GM12878 (cell line): ENCODE results near the gene GPR107. TPM values are rescaled to one million over a fixed set of nuclear protein-coding genes. Genes with fewer than 3 reads are reported as not detected.

ENCODE experiments used
- ATAC-seq: fragments of 200-7000 bp; cut with Tn5 transposase; 3 replicates; pipeline ENCODE4 v1.9.1; 2020; ENCODE audit warnings: mild to moderate bottlenecking, moderate library complexity
- BruUV-seq: library from RNA; stranded (reverse); fragments of 400-500 nt; replicated peaks from 2 replicates; lab custom pipeline; 2021; lab: Mats Ljungman, UMichigan
- CTCF ChIA-PET: fragments of 300-600 bp; sonication (Branson Sonifier 250); formaldehyde crosslinking; extraction: SDS; loops from one replicate; lab custom pipeline; 2021; ENCODE audit warnings: inconsistent platforms; lab: Yijun Ruan, JAX
- POLR2A ChIA-PET: fragments of 350-600 bp; formaldehyde crosslinking; extraction: SDS; loops from one replicate; lab custom pipeline; 2021; ENCODE audit warnings: inconsistent platforms; lab: Charles Lee
- RAD21 ChIA-PET: fragments of 300-600 bp; sonication (Branson Sonifier 250); formaldehyde crosslinking; loops from one replicate; lab custom pipeline; 2023; ENCODE audit warnings: antibody characterized with exemption; ENCODE audit not compliant: unreplicated experiment; lab: Charles Lee
- SMC1A ChIA-PET: fragments of 300-600 bp; sonication (Branson Sonifier 250); formaldehyde crosslinking; loops from one replicate; lab custom pipeline; 2023; ENCODE audit not compliant: unreplicated experiment, uncharacterized antibody; lab: Charles Lee
- DNase-seq: peaks from one replicate; pipeline ENCODE4 v3.0.0-alpha.2; 2011; ENCODE audit warnings: low read depth, low spot score
- FAIRE-seq: peaks from 3 replicates; lab custom pipeline; 2011; peaks lifted over from hg19 to GRCh38; lab: Jason Lieb, UNC
- H2AFZ ChIP-seq: 2 replicates; pipeline ENCODE4 v1.6.0; 2011; ENCODE audit warnings: low read depth, low read length, control low read depth; ENCODE audit not compliant: control insufficient read depth
- H3K27ac ChIP-seq: 2 replicates; pipeline ENCODE4 v1.5.1; 2011; ENCODE audit warnings: control low read depth; ENCODE audit not compliant: control insufficient read depth, insufficient read depth
- H3K27me3 ChIP-seq, 2 experiments: replicated peaks in 1 of 2; 2 replicates each; pipeline versions ENCODE4 v1.6.0 to v1.6.1; 2011; ENCODE audit warnings: low read length in 1 of 2; ENCODE audit not compliant: control insufficient read depth in 2 of 2, insufficient read depth in 2 of 2
- H3K36me3 ChIP-seq, 2 experiments: 2 replicates each; pipeline ENCODE4 v1.5.1; 2011; ENCODE audit warnings: low read length in 1 of 2; ENCODE audit not compliant: control insufficient read depth in 2 of 2, insufficient read depth in 2 of 2
- H3K4me1 ChIP-seq: 2 replicates; pipeline ENCODE4 v1.6.1; 2011; ENCODE audit warnings: mild to moderate bottlenecking, low read length, moderate library complexity, mixed read lengths; ENCODE audit not compliant: control insufficient read depth, insufficient read depth
- H3K4me2 ChIP-seq: 2 replicates; pipeline ENCODE4 v1.6.0; 2011; ENCODE audit warnings: control low read depth; ENCODE audit not compliant: control insufficient read depth, insufficient read depth
- H3K4me3 ChIP-seq: fragments of 200-600 bp; sonication (generic); 2 replicates; pipeline ENCODE4 v1.5.1; 2016
- H3K79me2 ChIP-seq: 2 replicates; pipeline ENCODE4 v1.6.0; 2011; ENCODE audit warnings: low read length; ENCODE audit not compliant: control insufficient read depth, insufficient read depth
- H3K9ac ChIP-seq: 2 replicates; pipeline ENCODE4 v1.8.0; 2011; ENCODE audit warnings: low read length, control low read depth, mixed read lengths; ENCODE audit not compliant: control insufficient read depth, insufficient read depth
- H3K9me3 ChIP-seq: replicated peaks from 3 replicates; pipeline ENCODE4 v1.5.1; 2011; ENCODE audit warnings: mild to moderate bottlenecking, low read length; ENCODE audit not compliant: control insufficient read depth, insufficient read depth
- H4K20me1 ChIP-seq: 2 replicates; pipeline ENCODE4 v1.6.0; 2011; ENCODE audit not compliant: control insufficient read depth, insufficient read depth
- CBX3 ChIP-seq: fragments of 200-600 bp; sonication (generic); IDR thresholded peaks from 2 replicates; pipeline ENCODE4 v1.6.1; 2016; ENCODE audit warnings: low read depth, borderline replicate concordance
- KLF5 ChIP-seq: fragments of 450-650 bp; IDR thresholded peaks from 2 replicates; pipeline ENCODE4 v1.6.1; 2014; ENCODE audit warnings: mild to moderate bottlenecking; ENCODE audit not compliant: partially characterized antibody
- NFYA ChIP-seq: IDR thresholded peaks from 2 replicates; pipeline ENCODE4 v1.6.1; 2011; ENCODE audit warnings: low read depth, mild to moderate bottlenecking, low read length, improper control_type of control experiment, borderline replicate concordance
- PML ChIP-seq: IDR thresholded peaks from 2 replicates; pipeline ENCODE4 v1.6.1; 2012; ENCODE audit warnings: low read length, inconsistent platforms
- RB1 ChIP-seq: fragments of 450-650 bp; formaldehyde crosslinking; IDR thresholded peaks from 2 replicates; pipeline ENCODE4 v1.6.1; 2017; ENCODE audit warnings: mild to moderate bottlenecking, borderline replicate concordance
- RFX5 ChIP-seq: IDR thresholded peaks from 2 replicates; pipeline ENCODE4 v1.6.1; 2011; ENCODE audit warnings: low read depth, low read length, improper control_type of control experiment
- SIX5 ChIP-seq: IDR thresholded peaks from 2 replicates; pipeline ENCODE4 v1.6.1; 2011; ENCODE audit warnings: mild to moderate bottlenecking, low read depth, low read length, moderate library complexity; ENCODE audit not compliant: severe bottlenecking
- ZNF384 ChIP-seq: IDR thresholded peaks from 2 replicates; pipeline ENCODE4 v1.6.1; 2012; ENCODE audit warnings: low read depth, mild to moderate bottlenecking, low read length, improper control_type of control experiment, borderline replicate concordance
- WGBS: methylation state at CpG from one replicate; pipeline ENCODE4 v1.1.6; 2016; ENCODE audit warnings: low lambda C conversion rate; ENCODE audit not compliant: insufficient replicate concordance, insufficient coverage; ENCODE audit errors: missing lambda C conversion rate; 5-methylcytosine and 5-hydroxymethylcytosine counted together
- in situ Hi-C: fragments of 300-500 bp; cut with MboI; formaldehyde crosslinking; loops from 9 replicates; pipeline ENCODE4 v1.14.3; 2018; ENCODE audit warnings: mixed read lengths
- intact Hi-C: fragments of 100-400 bp; cut with micrococcal nuclease; formaldehyde crosslinking; loops from one replicate; pipeline ENCODE4 v1.14.2; 2022; ENCODE audit not compliant: unreplicated experiment
- polyA plus RNA-seq, 11 experiments: library from polyadenylated mRNA; depleted of rRNA in 4 of 11; unstranded in 6 of 11; stranded (reverse) in 5 of 11; fragments of >200 nt; fragmentation: Nextera tagmentation in 4 of 11; fragmentation: Illumina TruSeq in 1 of 11; extraction: Ambion mirVana in 4 of 11; extraction: Trizol in 1 of 11; gene quantifications; 1 replicate in 1 of 11; 2 replicates in 10 of 11; pipeline versions ENCODE4 v1.2.1 to v1.2.3, GENCODE V29; 2011 to 2016; ENCODE audit warnings: inconsistent platforms in 2 of 11, missing spikeins in 2 of 11, low read depth in 1 of 11
- total RNA-seq, 4 experiments: library from RNA; depleted of rRNA in 3 of 4; stranded (reverse); fragments of >200 nt in 3 of 4; fragmentation: Illumina TruSeq in 1 of 4; extraction: Trizol in 1 of 4; gene quantifications; 2 replicates each; pipeline versions ENCODE4 v1.2.1 to v1.2.3, GENCODE V29; 2013 to 2021
- TF ChIP-seq, protein P1 (sequence below): fragments of 450-650 bp; formaldehyde crosslinking; IDR thresholded peaks from 2 replicates; pipeline ENCODE4 v1.4.0; 2022; ENCODE audit warnings: mild to moderate bottlenecking, moderate library complexity
- TF ChIP-seq, protein P2 (sequence below): IDR thresholded peaks from 2 replicates; pipeline ENCODE4 v1.6.1; 2012; ENCODE audit warnings: low read length, inconsistent platforms
- TF ChIP-seq, protein P3 (sequence below): fragments of 450-650 bp; IDR thresholded peaks from 2 replicates; pipeline ENCODE4 v1.6.1; 2016; ENCODE audit warnings: mild to moderate bottlenecking

Gene GPR107
- total and polyA plus RNA-seq, 10 of the 15 experiments (the other 5 are each of a cell fraction or from before 2014, with no cell fraction given) = 2.7 to 21.4 (median 10.6) TPM

DNA sequence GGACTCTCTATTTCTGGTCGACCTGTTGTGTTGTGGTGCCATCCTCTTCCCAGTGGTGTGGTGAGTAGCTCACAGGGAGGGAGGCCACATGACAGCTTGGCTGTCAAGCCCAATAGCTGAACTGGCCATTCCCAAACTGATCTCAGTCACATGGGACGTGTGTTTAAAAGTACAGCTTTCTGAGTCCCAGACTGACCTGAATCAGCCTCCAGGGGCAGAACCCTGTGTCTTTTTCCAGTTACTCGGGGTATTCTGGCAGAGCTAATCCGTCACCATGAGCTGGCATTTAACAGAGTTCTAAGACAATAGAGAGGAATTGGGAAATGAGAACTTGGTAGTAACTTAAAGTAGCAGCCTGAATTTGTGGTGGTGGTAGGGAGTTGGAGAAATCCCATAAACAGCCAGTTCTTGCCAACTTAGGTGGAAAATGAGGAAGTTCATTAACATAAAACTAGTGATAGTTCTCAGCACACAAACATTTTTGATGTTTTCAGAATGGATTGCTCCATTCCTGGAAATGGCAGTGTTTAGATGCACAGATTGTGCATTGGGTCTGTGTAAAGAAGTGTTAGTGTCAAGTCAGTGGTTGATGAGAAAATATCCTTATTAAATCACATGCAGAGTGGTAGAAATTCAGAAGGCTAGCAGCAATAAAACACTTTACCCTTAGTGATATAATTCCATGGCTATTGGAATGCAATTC, 50.9 kb downstream of the GPR107 start (continued):
- TF ChIP-seq, protein P1, sequence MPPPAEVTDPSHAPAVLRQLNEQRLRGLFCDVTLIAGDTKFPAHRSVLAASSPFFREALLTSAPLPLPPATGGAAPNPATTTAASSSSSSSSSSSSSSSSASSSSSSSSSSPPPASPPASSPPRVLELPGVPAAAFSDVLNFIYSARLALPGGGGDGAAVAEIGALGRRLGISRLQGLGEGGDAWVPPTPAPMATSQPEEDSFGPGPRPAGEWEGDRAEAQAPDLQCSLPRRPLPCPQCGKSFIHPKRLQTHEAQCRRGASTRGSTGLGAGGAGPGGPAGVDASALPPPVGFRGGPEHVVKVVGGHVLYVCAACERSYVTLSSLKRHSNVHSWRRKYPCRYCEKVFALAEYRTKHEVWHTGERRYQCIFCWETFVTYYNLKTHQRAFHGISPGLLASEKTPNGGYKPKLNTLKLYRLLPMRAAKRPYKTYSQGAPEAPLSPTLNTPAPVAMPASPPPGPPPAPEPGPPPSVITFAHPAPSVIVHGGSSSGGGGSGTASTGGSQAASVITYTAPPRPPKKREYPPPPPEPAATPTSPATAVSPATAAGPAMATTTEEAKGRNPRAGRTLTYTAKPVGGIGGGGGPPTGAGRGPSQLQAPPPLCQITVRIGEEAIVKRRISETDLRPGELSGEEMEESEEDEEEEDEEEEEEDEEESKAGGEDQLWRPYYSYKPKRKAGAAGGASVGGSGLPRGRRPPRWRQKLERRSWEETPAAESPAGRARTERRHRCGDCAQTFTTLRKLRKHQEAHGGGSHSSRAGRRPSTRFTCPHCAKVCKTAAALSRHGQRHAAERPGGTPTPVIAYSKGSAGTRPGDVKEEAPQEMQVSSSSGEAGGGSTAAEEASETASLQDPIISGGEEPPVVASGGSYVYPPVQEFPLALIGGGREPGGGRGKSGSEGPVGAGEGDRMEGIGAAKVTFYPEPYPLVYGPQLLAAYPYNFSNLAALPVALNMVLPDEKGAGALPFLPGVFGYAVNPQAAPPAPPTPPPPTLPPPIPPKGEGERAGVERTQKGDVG (CRISPR knock-in tag) = no peak
- TF ChIP-seq ZNF384 (no peak), SIX5 (no peak), NFYA (no peak)
- TF ChIP-seq, all 136 proteins: peak for 0

DNA sequence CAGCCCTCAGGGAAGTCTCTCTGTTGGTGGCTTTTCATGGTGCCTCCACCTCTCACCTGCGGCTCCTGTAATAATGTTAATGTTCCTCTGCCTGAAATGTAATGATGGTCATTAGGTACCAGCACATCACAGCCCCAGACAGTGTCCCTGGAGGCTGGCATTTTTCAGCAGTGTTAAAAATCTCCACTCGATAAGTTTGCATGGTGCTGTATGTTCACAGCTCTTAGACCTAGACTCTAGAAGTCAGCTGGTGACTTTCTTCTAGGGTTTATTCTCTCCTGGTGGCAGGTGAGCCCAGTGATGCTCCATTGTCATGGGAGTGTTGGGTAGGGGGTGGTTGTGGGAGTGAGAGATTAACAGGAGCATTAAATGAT, 53.1 kb downstream of the GPR107 start:
- DNase-seq (no peak), ATAC-seq (peak; percentile 41), FAIRE-seq (peak; percentile 87)
- ChIA-PET POLR2A (no interaction called here), SMC1A (interaction anchor here (0.6 to 3.0 kb wide), 9 partner anchors 13 to 136 kb away, joined by 3 to 46 read pairs (median 5); no protein-coding TSS in a partner anchor), RAD21 (interaction anchor here (1.0 to 4.3 kb wide), 5 partner anchors 10 to 208 kb away, joined by 3 to 22 read pairs (median 20); no protein-coding TSS in a partner anchor), CTCF (interaction anchor here (0.6 to 7.2 kb wide), 25 partner anchors 8 to 392 kb away, joined by 3 to 96 read pairs (median 4); no protein-coding TSS in a partner anchor)
- WGBS = 71% methylated on average over 2 of the region's 2 CpGs
- H3K4me1 ChIP-seq = peaks cover 6% of the 10 kb centered on the region
- intact Hi-C loops = loop anchor here (1.0 to 5.0 kb wide), 2 partner anchors 129 to 235 kb away; no protein-coding TSS in a partner anchor
- no peaks in the 10 kb centered on the region for H3K27me3 ChIP-seq
- no peaks in the 10 kb centered on the region for H4K20me1 ChIP-seq
- no peak overlapping the region for H3K27ac ChIP-seq
- no peak overlapping the region for H3K4me2 ChIP-seq
- H3K9me3 ChIP-seq = no peaks in the 10 kb centered on the region
- H3K9ac ChIP-seq = no peak overlapping the region
- peaks cover 12 to 16% of the 10 kb centered on the region in 2 experiments for H3K36me3 ChIP-seq
- no peak overlapping the region for H3K4me3 ChIP-seq
- TF ChIP-seq, protein P2, sequence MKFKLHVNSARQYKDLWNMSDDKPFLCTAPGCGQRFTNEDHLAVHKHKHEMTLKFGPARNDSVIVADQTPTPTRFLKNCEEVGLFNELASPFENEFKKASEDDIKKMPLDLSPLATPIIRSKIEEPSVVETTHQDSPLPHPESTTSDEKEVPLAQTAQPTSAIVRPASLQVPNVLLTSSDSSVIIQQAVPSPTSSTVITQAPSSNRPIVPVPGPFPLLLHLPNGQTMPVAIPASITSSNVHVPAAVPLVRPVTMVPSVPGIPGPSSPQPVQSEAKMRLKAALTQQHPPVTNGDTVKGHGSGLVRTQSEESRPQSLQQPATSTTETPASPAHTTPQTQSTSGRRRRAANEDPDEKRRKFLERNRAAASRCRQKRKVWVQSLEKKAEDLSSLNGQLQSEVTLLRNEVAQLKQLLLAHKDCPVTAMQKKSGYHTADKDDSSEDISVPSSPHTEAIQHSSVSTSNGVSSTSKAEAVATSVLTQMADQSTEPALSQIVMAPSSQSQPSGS = no peak
- TF ChIP-seq KLF5 (no peak), RFX5 (no peak), RB1 (no peak), CBX3 (no peak), PML (no peak)
- TF ChIP-seq, protein P3, sequence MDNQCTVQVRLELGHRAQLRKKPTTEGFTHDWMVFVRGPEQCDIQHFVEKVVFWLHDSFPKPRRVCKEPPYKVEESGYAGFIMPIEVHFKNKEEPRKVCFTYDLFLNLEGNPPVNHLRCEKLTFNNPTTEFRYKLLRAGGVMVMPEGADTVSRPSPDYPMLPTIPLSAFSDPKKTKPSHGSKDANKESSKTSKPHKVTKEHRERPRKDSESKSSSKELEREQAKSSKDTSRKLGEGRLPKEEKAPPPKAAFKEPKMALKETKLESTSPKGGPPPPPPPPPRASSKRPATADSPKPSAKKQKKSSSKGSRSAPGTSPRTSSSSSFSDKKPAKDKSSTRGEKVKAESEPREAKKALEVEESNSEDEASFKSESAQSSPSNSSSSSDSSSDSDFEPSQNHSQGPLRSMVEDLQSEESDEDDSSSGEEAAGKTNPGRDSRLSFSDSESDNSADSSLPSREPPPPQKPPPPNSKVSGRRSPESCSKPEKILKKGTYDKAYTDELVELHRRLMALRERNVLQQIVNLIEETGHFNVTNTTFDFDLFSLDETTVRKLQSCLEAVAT = no peak
- in situ Hi-C loops = no loop called here
- no TSS peak for BruUV-seq
- no peaks in the 10 kb centered on the region for H3K79me2 ChIP-seq
- no peak overlapping the region for H2AFZ ChIP-seq
